NCI-H2081 treated with DMSO at 0.1 percent for 48 hours (cell line): ENCODE data around the gene PLIN1.

Experiments
- DNase-seq: peaks from one replicate; lab custom pipeline; 2025; lab: John Stamatoyannopoulos, UW

Gene PLIN1

GRCh38 chr15:89627256-89627970, 51.8 kb downstream of the PLIN1 start:
- no peak for DNase-seq

GRCh38 chr15:89625716-89626115, 53.5 kb downstream of the PLIN1 start:
- no peak for DNase-seq

- DNase-seq = no peak
These were observed 56.0 kb downstream of the PLIN1 start for GRCh38 chr15:89623165-89623564.

DNA sequence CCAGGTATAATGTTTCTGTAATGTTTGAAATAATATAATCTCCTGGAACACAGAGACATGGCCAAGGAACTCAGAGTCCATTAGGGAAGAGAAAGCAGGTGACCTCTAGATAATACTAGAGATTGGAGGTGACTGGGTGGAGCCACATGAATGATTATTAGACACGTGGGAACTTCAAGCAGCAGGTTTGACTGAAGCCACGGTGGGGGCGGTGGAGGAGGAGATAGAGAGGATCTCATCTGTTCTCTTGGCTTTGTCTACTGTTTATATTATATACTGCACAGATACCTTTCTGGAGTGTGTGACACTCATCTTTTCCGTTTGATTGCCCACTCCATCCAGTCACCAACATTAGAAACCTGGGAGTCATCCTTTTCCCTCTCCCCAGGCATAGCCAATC, 57.6 kb downstream of the PLIN1 start:
- DNase-seq = no peak

DNA sequence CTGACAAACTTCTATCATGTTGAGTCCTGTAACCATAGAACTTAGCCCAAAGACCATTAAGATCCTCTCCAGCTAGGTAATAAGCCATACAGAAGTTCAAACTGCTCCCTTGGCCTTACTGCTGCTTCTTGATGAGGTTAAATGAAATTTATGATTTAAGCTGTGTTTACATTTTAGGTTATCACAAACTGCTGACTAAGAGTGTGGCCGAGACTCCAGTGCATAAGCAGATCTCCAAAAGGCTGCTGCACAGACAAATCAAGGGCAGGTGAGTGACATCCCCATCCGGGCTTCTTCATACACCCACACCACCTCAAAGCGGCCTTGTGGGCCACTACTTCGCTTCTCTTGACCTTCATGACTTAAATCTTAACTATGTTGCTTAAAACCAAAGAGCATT, 62.9 kb downstream of the PLIN1 start:
- DNase-seq = no peak

GRCh38 chr15:89615135-89615534, 64.0 kb downstream of the PLIN1 start:
- no peak for DNase-seq
